Stomach (tissue), 4 donors: ENCODE measurements around the gene CCNG2.

Source experiments
- EP300 ChIP-seq: sonication (generic); formaldehyde crosslinking; IDR thresholded peaks from one replicate; pipeline ENCODE4 v1.6.1; 2017; ENCODE audit warnings: antibody characterized with exemption
- POLR2A ChIP-seq, 4 donors: fragments of 450-650 bp; IDR thresholded peaks; one replicate each; pipeline ENCODE4 v1.6.1; 2016; ENCODE audit warnings: antibody characterized with exemption in 4 of 4, control low read depth in 2 of 4, mild to moderate bottlenecking in 1 of 4, moderate library complexity in 1 of 4
- POLR2AphosphoS5 ChIP-seq, 3 donors: sonication (generic); formaldehyde crosslinking; IDR thresholded peaks; one replicate each; pipeline ENCODE4 v1.6.1; 2016; ENCODE audit warnings: antibody characterized with exemption in 3 of 3
- TF ChIP-seq, protein P1 (sequence below), 7 experiments: fragments of 450-650 bp in 4 of 7; fragments of 200-600 bp in 3 of 7; sonication (generic) in 3 of 7; IDR thresholded peaks; one replicate each; pipeline ENCODE4 v1.5.1; 2016 to 2019; ENCODE audit warnings: antibody characterized with exemption in 7 of 7, control low read depth in 2 of 7, mild to moderate bottlenecking in 1 of 7

DNA sequence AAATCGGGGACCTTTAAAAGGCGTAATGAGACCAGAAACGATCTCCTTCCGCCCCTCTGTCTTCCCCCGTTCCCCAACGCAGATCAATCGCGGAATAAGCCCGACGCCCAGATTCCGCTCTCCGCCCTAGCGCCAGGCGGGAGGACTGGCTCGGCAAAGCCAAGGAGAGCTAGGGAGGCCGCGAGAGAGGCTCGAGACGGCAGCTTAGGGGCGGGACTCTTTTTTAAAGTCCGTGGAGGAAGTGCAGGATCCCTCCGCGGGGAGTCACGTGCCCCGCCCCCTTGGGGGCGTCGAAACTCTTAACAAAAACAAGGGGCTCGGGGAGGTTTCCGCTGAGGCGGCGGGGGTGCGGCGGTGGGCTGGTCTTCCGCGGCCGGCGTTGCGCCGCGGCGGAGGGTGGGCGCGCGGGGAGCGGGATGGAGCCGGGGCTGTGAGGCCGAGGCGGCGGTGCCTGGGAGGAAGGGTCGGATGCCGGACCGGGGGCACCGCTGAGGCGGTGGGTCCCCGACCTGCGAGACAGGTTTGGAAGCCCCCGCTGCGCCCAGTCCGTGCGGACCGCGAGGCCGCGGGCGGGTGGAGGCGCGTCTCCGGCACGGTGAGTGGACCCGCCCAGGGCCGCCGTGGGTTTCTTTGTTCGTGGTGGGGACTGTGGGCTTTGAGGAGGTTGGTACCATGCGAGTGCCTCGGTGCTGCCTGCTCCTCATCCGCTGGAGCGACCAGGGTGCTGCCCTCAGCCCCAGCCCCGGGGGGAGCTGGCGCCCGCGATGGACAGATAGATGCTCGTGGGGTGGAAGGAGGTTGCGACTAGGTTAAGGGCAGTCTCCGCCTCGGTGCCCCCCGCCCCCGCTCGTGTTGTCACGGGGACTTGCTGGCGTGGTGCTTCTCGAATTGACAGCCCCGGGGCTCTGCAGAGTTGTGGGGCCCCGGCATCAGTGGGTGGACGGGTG, at the start of gene CCNG2:
- TF ChIP-seq, protein P1, sequence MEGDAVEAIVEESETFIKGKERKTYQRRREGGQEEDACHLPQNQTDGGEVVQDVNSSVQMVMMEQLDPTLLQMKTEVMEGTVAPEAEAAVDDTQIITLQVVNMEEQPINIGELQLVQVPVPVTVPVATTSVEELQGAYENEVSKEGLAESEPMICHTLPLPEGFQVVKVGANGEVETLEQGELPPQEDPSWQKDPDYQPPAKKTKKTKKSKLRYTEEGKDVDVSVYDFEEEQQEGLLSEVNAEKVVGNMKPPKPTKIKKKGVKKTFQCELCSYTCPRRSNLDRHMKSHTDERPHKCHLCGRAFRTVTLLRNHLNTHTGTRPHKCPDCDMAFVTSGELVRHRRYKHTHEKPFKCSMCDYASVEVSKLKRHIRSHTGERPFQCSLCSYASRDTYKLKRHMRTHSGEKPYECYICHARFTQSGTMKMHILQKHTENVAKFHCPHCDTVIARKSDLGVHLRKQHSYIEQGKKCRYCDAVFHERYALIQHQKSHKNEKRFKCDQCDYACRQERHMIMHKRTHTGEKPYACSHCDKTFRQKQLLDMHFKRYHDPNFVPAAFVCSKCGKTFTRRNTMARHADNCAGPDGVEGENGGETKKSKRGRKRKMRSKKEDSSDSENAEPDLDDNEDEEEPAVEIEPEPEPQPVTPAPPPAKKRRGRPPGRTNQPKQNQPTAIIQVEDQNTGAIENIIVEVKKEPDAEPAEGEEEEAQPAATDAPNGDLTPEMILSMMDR (IDR thresholded peaks at IDR 0.05): no peak
- TF ChIP-seq EP300 (no peak), POLR2AphosphoS5 (IDR thresholded peaks at IDR 0.05) (peak in 2 of 3 donors; percentile 48 to 61), POLR2A (IDR thresholded peaks at IDR 0.05) (no peak)
